Activated T-cell treated with anti-CD3 and anti-CD28 coated beads for 24 hours (primary cell): ENCODE measurements around the gene PLCB1.
"Not testable (repeated sequence)": the region's sequence is repeated elsewhere in the genome, so short reads cannot be mapped to it uniquely, and the experiment has no call there.

ENCODE experiments used
- DNase-seq: peaks from one replicate; pipeline ENCODE4 v3.0.0-alpha.2; 2020; ENCODE audit warnings: low read depth

The PLCB1 gene

GRCh38 chr20:8447262-8448120 is 315.4 kb downstream of the PLCB1 start:
- no peak for DNase-seq

GRCh38 chr20:8449123-8449522 is 317.1 kb downstream of the PLCB1 start:
- DNase-seq, result no peak

- DNase-seq, result peak; percentile 4
Measured at GRCh38 chr20:8454137-8454712, 322.2 kb downstream of the PLCB1 start.

GRCh38 chr20:8456765-8457164 is 324.7 kb downstream of the PLCB1 start:
- DNase-seq, result no peak

- DNase-seq, result no peak
Measured at GRCh38 chr20:8457978-8458377, 325.9 kb downstream of the PLCB1 start.

- no peak for DNase-seq
Measured at GRCh38 chr20:8461186-8461585, 329.1 kb downstream of the PLCB1 start.

GRCh38 chr20:8464368-8464767 is 332.3 kb downstream of the PLCB1 start:
- no peak for DNase-seq

GRCh38 chr20:8466781-8467180 is 334.7 kb downstream of the PLCB1 start:
- DNase-seq, result not testable (repeated sequence)

GRCh38 chr20:8470156-8470555 is 338.1 kb downstream of the PLCB1 start:
- DNase-seq, result no peak

GRCh38 chr20:8471465-8471864 is 339.4 kb downstream of the PLCB1 start:
- DNase-seq, result no peak

GRCh38 chr20:8473459-8473858 is 341.4 kb downstream of the PLCB1 start:
- DNase-seq, result no peak

GRCh38 chr20:8474027-8474668 is 342.1 kb downstream of the PLCB1 start:
- no peak for DNase-seq

- no peak for DNase-seq
Measured at GRCh38 chr20:8476021-8476420, 344.0 kb downstream of the PLCB1 start.

GRCh38 chr20:8480597-8480996 is 348.5 kb downstream of the PLCB1 start:
- no peak for DNase-seq

GRCh38 chr20:8487696-8488095 is 355.6 kb downstream of the PLCB1 start:
- no peak for DNase-seq

- no peak for DNase-seq
Measured at GRCh38 chr20:8489094-8489883, 357.2 kb downstream of the PLCB1 start.

- no peak for DNase-seq
Measured at GRCh38 chr20:8490076-8490830, 358.2 kb downstream of the PLCB1 start.

GRCh38 chr20:8492173-8492572 is 360.1 kb downstream of the PLCB1 start:
- DNase-seq, result no peak

- no peak for DNase-seq
Measured at GRCh38 chr20:8498571-8498970, 366.5 kb downstream of the PLCB1 start.

- no peak for DNase-seq
Measured at GRCh38 chr20:8504030-8504429, 372.0 kb downstream of the PLCB1 start.

GRCh38 chr20:8505476-8506200 is 373.6 kb downstream of the PLCB1 start:
- no peak for DNase-seq
